Karpas-422 (cell line): ENCODE results near the gene MLLT6. TPM values are rescaled to one million over a fixed set of nuclear protein-coding genes. Genes with fewer than 3 reads are reported as not detected.
"Not testable (repeated sequence)": the region's sequence is repeated elsewhere in the genome, so short reads cannot be mapped to it uniquely, and the experiment has no call there.

ENCODE experiments used
- DNase-seq: peaks from one replicate; pipeline ENCODE4 v3.0.0-alpha.2; 2015
- H2AFZ ChIP-seq: fragments of 200-600 bp; sonication (generic); 2 replicates; pipeline ENCODE4 v1.6.1; 2014; ENCODE audit warnings: antibody characterized with exemption, low read length, mixed read lengths
- H3K27ac ChIP-seq: fragments of 200-600 bp; sonication (generic); 2 replicates; pipeline ENCODE4 v1.5.1; 2014; ENCODE audit warnings: mild to moderate bottlenecking, low read length, moderate library complexity
- H3K27me3 ChIP-seq: fragments of 200-600 bp; sonication (generic); 2 replicates; pipeline ENCODE4 v1.6.1; 2014; ENCODE audit warnings: low read length, mixed read lengths
- H3K36me3 ChIP-seq: fragments of 200-600 bp; sonication (generic); 2 replicates; pipeline ENCODE4 v1.6.1; 2014; ENCODE audit warnings: low read length, mixed read lengths; ENCODE audit not compliant: insufficient read depth
- H3K4me1 ChIP-seq: fragments of 200-600 bp; sonication (generic); 2 replicates; pipeline ENCODE4 v1.6.1; 2014; ENCODE audit warnings: mild to moderate bottlenecking, low read length, mixed read lengths
- H3K4me2 ChIP-seq: fragments of 200-600 bp; sonication (generic); 2 replicates; pipeline ENCODE4 v1.6.1; 2014; ENCODE audit warnings: low read length, low read depth, mild to moderate bottlenecking; ENCODE audit not compliant: poor library complexity, severe bottlenecking
- H3K4me3 ChIP-seq: fragments of 200-600 bp; sonication (generic); 2 replicates; pipeline ENCODE4 v1.5.1; 2014; ENCODE audit warnings: mild to moderate bottlenecking, antibody characterized with exemption, low read length, mixed read lengths
- H3K79me2 ChIP-seq: fragments of 200-600 bp; sonication (generic); 2 replicates; pipeline ENCODE4 v1.6.1; 2014; ENCODE audit warnings: mild to moderate bottlenecking, low read length, mixed read lengths
- H3K9ac ChIP-seq: fragments of 200-600 bp; sonication (generic); 2 replicates; pipeline ENCODE4 v1.6.0; 2014; ENCODE audit warnings: low read length
- H3K9me2 ChIP-seq: fragments of 200-600 bp; sonication (generic), shearing (Covaris generic); replicated peaks from 2 replicates; pipeline ENCODE4 v1.6.0; 2014; ENCODE audit warnings: mild to moderate bottlenecking, low read length, moderate library complexity; ENCODE audit not compliant: insufficient read depth
- H3K9me3 ChIP-seq: fragments of 300-700, 200-600 bp; sonication (generic); 2 replicates; pipeline ENCODE4 v1.6.1; 2014; ENCODE audit warnings: low read length, mixed read lengths
- H4K20me1 ChIP-seq: fragments of 200-600 bp; sonication (generic); 2 replicates; pipeline ENCODE4 v1.6.1; 2014; ENCODE audit warnings: mild to moderate bottlenecking, antibody characterized with exemption, low read length, low read depth; ENCODE audit not compliant: insufficient read depth
- total RNA-seq: library from RNA; depleted of rRNA; stranded (reverse); fragments of >200 nt; shearing (Covaris generic); gene quantifications from 2 replicates; pipeline ENCODE4 v1.2.3, GENCODE V29; 2014; ENCODE audit warnings: low replicate concordance

MLLT6 gene
- total RNA-seq, 1 experiment from 2014 or later = 72.4 TPM

GRCh38 chr17:38725066-38725465 is 20.0 kb downstream of the MLLT6 start:
- Histone ChIP-seq H3K4me1 (peaks cover 22% of the 10 kb centered on the region), H3K9ac (no peak overlapping the region), H3K79me2 (no peaks in the 10 kb centered on the region), H3K27me3 (no peaks in the 10 kb centered on the region), H3K9me3 (no peaks in the 10 kb centered on the region), H3K4me2 (no peak overlapping the region), H3K9me2 (no peaks in the 10 kb centered on the region), H3K4me3 (no peak overlapping the region), H3K36me3 (no peaks in the 10 kb centered on the region; the same call in 1 of the 2 replicates), H2AFZ (no peak overlapping the region), H4K20me1 (no peaks in the 10 kb centered on the region), H3K27ac (no peak overlapping the region)
- DNase-seq = no peak

- H3K9ac ChIP-seq, DNase-seq, H3K79me2 ChIP-seq, H4K20me1 ChIP-seq, H3K9me3 ChIP-seq, H3K36me3 ChIP-seq, H3K4me3 ChIP-seq, H2AFZ ChIP-seq, H3K27me3 ChIP-seq, H3K4me2 ChIP-seq, H3K27ac ChIP-seq, H3K9me2 ChIP-seq: not testable (repeated sequence)
- H3K4me1 ChIP-seq = peaks cover 25% of the 10 kb centered on the region
These were observed 21.1 kb downstream of the MLLT6 start for GRCh38 chr17:38726145-38726544.

- Histone ChIP-seq H3K9ac (no peak overlapping the region), H3K27ac (peak overlapping the region; percentile 43), H3K4me3 (no peak overlapping the region), H3K9me2 (no peaks in the 10 kb centered on the region), H3K9me3 (no peaks in the 10 kb centered on the region), H3K79me2 (peaks cover 15% of the 10 kb centered on the region), H2AFZ (no peak overlapping the region), H4K20me1 (no peaks in the 10 kb centered on the region), H3K36me3 (no peaks in the 10 kb centered on the region), H3K4me2 (no peak overlapping the region), H3K4me1 (peaks cover 36% of the 10 kb centered on the region), H3K27me3 (no peaks in the 10 kb centered on the region)
- DNase-seq = no peak
These were observed 22.7 kb downstream of the MLLT6 start for GRCh38 chr17:38727736-38728135.

GRCh38 chr17:38728290-38728831 is 23.3 kb downstream of the MLLT6 start:
- Histone ChIP-seq H3K79me2 (peaks cover 15% of the 10 kb centered on the region), H3K9me2 (no peaks in the 10 kb centered on the region), H3K4me2 (no peak overlapping the region), H2AFZ (no peak overlapping the region), H3K4me3 (no peak overlapping the region), H3K36me3 (no peaks in the 10 kb centered on the region), H3K27ac (peak overlapping the region; percentile 43), H3K9ac (no peak overlapping the region), H3K4me1 (peaks cover 36% of the 10 kb centered on the region), H3K27me3 (no peaks in the 10 kb centered on the region), H3K9me3 (no peaks in the 10 kb centered on the region), H4K20me1 (no peaks in the 10 kb centered on the region)
- DNase-seq = no peak

GRCh38 chr17:38729368-38729885 is 24.4 kb downstream of the MLLT6 start:
- no peak overlapping the region for H2AFZ ChIP-seq
- H3K79me2 ChIP-seq = peaks cover 15% of the 10 kb centered on the region
- peaks cover 36% of the 10 kb centered on the region for H3K4me1 ChIP-seq

GRCh38 chr17:38729886-38730525 is 24.9 kb downstream of the MLLT6 start, which contains the start of gene CISD3:
CISD3 (plus strand) TSS chr17:38730341; CDS start chr17:38730359, 18 bp downstream.
- Histone ChIP-seq H3K36me3 (no peaks in the 10 kb centered on the region), H3K4me1 (peaks cover 36% of the 10 kb centered on the region), H2AFZ (peak within 1 kb of the TSS; percentile 62; the same call in 1 of the 2 replicates), H3K9me2 (no peaks in the 10 kb centered on the region), H3K4me3 (peak within 1 kb of the TSS; percentile 86), H3K9ac (peak within 1 kb of the TSS; percentile 85), H4K20me1 (0 out of 2 replicates have a peak, but pooled peaks cover 6% of the 10 kb centered on the region), H3K4me2 (peak within 1 kb of the TSS; percentile 82), H3K27ac (peak within 1 kb of the TSS; percentile 69), H3K27me3 (no peaks in the 10 kb centered on the region), H3K79me2 (peaks cover 15% of the 10 kb centered on the region), H3K9me3 (no peaks in the 10 kb centered on the region)
- peak; percentile 97 for DNase-seq

More at GRCh38 chr17:38729368-38729885, 24.4 kb downstream of the MLLT6 start:
- no peaks in the 10 kb centered on the region for H3K36me3 ChIP-seq
- no peaks in the 10 kb centered on the region for H3K9me2 ChIP-seq
- H3K27ac ChIP-seq = peak overlapping the region; percentile 23; the same call in 1 of the 2 replicates
- peak overlapping the region; percentile 69 for H3K4me3 ChIP-seq
- no peaks in the 10 kb centered on the region for H3K9me3 ChIP-seq
- no peaks in the 10 kb centered on the region for H3K27me3 ChIP-seq
- peak overlapping the region; percentile 84 for H3K9ac ChIP-seq
- peak overlapping the region; percentile 78 for H3K4me2 ChIP-seq
- DNase-seq = no peak
- H4K20me1 ChIP-seq = 0 out of 2 replicates have a peak, but pooled peaks cover 3% of the 10 kb centered on the region

- DNase-seq = peak; percentile 74
- peak overlapping the region; percentile 86 for H3K4me3 ChIP-seq
These were observed 25.7 kb downstream of the MLLT6 start for GRCh38 chr17:38730526-38731379.

More at GRCh38 chr17:38730526-38731379, 25.7 kb downstream of the MLLT6 start:
- Histone ChIP-seq H2AFZ (peak overlapping the region; percentile 62; the same call in 1 of the 2 replicates), H3K36me3 (no peaks in the 10 kb centered on the region), H3K9ac (peak overlapping the region; percentile 85), H4K20me1 (0 out of 2 replicates have a peak, but pooled peaks cover 6% of the 10 kb centered on the region), H3K79me2 (peaks cover 15% of the 10 kb centered on the region), H3K27me3 (no peaks in the 10 kb centered on the region), H3K27ac (peak overlapping the region; percentile 69), H3K9me2 (no peaks in the 10 kb centered on the region), H3K9me3 (no peaks in the 10 kb centered on the region), H3K4me1 (peaks cover 36% of the 10 kb centered on the region), H3K4me2 (peak overlapping the region; percentile 82)
